MM.1S (cell line): ENCODE measurements around the gene FOXD4L6.
"Not testable (repeated sequence)": the region's sequence is repeated elsewhere in the genome, so short reads cannot be mapped to it uniquely, and the experiment has no call there.

Experiments used
- EZH2 ChIP-seq: fragments of 300-600 bp; sonication (generic); optimal IDR thresholded peaks from 2 replicates; pipeline ENCODE3; 2017; ENCODE audit warnings: low read depth, mild to moderate bottlenecking, antibody characterized with exemption, low read length, mixed read lengths
- TF ChIP-seq, protein P1 (sequence below): fragments of 300-600 bp; sonication (generic); IDR thresholded peaks from 2 replicates; pipeline ENCODE4 v1.5.1; 2016; ENCODE audit warnings: antibody characterized with exemption, low read length, mixed read lengths

DNA sequence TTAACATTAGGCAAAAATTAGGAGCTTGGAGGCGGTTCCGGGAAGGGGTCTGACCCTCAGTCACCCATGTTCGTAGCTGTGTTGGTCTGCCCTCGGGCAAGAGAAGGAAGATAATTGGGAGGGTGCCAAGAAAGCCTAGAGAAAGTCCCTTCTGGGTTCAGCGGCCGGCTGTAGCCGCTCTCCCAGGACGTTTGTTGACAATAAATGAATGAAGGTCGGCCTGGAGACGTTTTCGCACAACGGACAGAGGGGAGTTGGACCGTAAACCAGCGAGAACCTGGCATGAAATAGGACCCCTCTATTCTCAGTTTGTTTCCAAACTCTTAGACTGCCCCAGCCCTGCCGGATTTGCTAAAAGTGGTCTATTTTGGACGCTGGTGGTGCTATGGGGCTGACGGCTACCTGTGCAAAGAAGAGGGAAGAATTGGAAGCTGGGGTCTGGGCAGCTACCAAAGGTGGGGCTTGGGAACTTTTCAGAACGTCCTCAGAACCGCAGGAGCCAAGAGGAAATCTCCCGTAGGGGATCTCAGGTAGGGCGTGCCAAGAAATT lies 3.3 kb downstream of the FOXD4L6 start:
- not testable (repeated sequence) for TF ChIP-seq EZH2
- TF ChIP-seq, protein P1, sequence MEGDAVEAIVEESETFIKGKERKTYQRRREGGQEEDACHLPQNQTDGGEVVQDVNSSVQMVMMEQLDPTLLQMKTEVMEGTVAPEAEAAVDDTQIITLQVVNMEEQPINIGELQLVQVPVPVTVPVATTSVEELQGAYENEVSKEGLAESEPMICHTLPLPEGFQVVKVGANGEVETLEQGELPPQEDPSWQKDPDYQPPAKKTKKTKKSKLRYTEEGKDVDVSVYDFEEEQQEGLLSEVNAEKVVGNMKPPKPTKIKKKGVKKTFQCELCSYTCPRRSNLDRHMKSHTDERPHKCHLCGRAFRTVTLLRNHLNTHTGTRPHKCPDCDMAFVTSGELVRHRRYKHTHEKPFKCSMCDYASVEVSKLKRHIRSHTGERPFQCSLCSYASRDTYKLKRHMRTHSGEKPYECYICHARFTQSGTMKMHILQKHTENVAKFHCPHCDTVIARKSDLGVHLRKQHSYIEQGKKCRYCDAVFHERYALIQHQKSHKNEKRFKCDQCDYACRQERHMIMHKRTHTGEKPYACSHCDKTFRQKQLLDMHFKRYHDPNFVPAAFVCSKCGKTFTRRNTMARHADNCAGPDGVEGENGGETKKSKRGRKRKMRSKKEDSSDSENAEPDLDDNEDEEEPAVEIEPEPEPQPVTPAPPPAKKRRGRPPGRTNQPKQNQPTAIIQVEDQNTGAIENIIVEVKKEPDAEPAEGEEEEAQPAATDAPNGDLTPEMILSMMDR, result not testable (repeated sequence)
